GM18951 (cell line): ENCODE data around the gene ATAD5.
"Not testable (repeated sequence)": the region's sequence is repeated elsewhere in the genome, so short reads cannot be mapped to it uniquely, and the experiment has no call there.

Source experiments
- POLR2A ChIP-seq: IDR thresholded peaks from 4 replicates; pipeline ENCODE4 v1.6.1; 2011; ENCODE audit warnings: mild to moderate bottlenecking; ENCODE audit not compliant: insufficient read length, insufficient read depth; ENCODE audit errors: extremely low read depth
- in situ Hi-C: fragments of 300-500 bp; cut with MboI; formaldehyde crosslinking; loops from one replicate; pipeline ENCODE4 v1.12.0; 2022; ENCODE audit warnings: low sequenced_read_pairs, mixed read lengths, inconsistent platforms; ENCODE audit not compliant: unreplicated experiment

The ATAD5 gene

DNA sequence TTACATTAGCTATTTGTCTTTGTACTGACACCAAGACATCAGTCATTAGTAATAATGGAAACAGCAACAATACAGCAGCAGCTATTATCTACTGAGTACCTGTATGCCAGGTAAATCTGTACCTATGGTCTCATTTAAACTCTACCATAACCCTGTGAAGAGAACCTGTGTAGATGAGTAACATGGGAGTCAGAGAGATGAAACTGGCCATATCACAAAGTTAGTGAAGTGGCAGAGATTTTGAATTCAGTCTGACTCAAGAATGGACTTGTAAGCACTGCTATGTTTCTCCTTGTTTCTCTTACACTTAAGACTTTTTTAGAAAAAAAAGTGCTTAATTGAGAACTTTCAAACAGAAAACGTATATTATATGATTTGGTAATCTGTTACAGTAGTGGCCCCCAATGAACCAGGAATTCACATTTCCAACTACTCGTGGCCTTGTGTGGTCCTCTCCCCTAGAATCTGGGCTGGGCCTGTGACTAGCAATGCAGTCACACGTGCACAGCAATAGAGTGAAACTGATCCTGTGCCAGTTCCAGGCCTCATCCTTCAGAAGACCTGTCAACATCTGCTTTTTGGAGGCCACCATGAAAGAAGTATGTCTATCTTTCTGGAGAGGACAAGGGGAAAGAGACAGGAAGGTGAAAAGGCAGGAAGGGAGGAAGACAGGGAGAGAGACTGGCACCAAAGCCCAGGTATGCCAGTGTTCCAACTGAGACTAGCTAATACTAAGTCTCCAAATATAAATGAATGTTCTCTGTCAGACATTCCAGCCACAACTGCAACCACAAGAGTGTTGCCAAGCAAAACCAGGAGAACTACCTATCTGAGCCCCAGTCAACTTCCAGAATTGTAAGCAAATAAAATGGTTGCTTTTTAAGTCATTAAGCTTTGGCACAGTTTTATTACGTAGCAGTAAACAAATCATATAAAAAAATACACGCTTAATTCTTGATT lies 19.3 kb upstream of the ATAD5 start:
- in situ Hi-C loops: no loop called here
- no peak for TF ChIP-seq POLR2A

DNA sequence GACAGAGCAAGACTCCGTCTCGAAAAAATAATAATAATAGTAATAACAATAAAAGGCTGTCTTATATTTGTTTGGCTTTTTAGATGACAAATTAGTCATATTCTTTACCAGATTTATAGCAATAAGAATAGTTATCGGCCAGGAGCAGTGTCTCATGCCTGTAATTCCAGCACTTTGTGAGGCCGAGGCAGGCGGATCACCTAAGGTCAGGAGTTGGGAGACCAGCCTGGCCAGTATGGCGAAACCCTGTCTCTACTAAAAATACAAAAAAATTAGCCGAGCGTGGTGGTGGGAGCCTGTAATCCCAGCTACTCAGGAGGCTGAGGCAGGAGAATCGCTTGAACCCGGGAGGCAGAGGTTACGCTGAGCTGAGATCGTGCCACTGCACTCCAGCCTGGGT lies 17.5 kb upstream of the ATAD5 start:
- in situ Hi-C loops: not testable (repeated sequence)

GRCh38 chr17:30814860-30815259 lies 16.9 kb upstream of the ATAD5 start:
- in situ Hi-C loops: not testable (repeated sequence)

DNA sequence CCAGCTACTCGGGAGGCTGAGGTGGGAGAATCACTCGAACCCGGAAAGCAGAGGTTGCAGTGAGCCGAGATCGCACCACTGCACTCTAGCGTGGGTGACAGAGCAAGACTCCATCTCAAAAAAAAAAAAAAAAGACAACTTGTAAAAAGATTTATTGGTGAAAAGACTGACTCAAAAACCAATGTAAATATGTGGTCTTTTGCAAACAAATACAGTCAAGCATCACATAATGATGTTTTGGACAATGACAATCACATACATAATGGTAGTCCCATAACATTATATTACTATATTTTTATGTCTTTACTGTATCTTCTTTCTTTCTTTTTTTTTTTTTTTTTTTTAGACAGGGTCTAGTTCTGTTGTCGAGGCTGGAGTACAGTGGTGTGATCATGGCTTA lies 15.6 kb upstream of the ATAD5 start:
- in situ Hi-C loops: no loop called here
- no peak for TF ChIP-seq POLR2A

DNA sequence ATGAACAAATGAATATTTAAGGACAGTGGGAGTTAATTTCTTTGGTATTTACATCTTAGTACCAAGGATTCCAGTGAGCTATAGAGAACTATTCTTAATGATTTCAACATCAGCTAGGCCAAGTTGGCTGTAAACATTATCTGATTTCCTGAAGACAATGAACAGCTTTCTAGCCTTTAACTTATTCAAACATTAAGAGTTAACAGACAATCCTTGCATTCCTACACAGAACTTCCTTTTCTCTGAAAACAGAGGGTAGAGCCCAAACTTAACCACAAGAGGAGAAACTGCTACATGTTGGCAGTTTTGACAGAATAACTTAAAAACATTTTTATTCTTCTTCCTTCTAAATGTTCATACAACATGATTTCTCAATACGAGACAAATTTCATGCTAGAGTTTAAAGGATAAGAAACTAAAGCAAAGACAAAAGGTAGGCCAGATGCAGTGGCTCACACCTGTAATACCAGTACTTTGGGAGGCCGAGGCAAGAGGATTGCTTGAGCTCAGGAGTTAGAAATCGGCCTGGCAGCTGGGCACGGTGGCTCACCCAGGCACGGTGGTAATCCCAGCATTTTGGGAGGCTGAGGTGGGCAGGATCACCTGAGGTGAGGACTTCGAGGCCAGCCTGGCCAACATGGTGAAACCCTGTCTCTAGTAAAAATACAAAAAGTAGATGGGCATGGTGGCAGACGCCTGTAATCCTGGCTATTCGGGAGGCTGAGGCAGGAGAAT lies 11.6 kb upstream of the ATAD5 start:
- no peak for TF ChIP-seq POLR2A

GRCh38 chr17:30821871-30822723 lies 9.7 kb upstream of the ATAD5 start:
- no peak for TF ChIP-seq POLR2A
- in situ Hi-C loops: no loop called here

More for the DNA sequence above, 11.6 kb upstream of the ATAD5 start:
- in situ Hi-C loops: no loop called here

DNA sequence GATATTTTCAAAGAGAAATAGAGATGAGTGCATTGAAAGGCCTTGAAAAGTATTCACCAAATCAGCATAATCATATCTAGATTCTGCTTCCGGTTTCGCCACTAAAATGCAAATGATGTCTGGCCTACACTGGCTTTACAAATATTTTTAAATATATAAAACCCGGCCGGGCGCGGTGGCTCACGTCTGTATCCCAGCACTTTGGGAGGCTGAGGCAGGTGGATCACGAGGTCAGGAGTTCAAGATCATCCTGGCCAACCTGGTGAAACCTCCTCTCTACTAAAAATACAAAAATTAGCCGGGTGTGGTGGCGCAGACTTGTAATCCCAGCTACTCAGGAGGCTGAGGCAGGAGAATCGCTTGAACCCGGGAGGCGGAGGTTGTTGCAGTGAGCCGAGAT lies 8.8 kb upstream of the ATAD5 start:
- in situ Hi-C loops: not testable (repeated sequence)

- TF ChIP-seq POLR2A: no peak
- in situ Hi-C loops: no loop called here
These were observed 8.3 kb upstream of the ATAD5 start for GRCh38 chr17:30823421-30823820.

DNA sequence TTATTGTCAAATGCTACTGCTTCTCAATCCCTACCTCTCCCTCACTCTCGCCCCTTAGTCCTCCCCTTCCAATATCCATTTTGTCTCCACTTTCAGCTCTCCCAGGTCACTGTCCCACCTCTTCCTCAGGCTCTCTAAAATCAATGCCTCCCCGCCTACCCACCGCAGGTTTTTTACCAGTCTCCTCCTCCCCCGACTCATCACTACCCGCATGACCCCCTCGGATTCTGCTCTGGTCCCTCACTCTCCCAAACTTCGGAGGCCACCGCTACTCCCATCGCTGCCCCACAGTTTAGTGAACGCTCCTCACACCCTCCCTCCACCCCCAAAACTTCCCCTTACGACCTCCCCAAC lies 7.8 kb upstream of the ATAD5 start:
- TF ChIP-seq POLR2A: no peak
- in situ Hi-C loops: no loop called here

GRCh38 chr17:30824356-30825145 lies 7.2 kb upstream of the ATAD5 start, which contains the start of gene CRLF3:
CRLF3 (minus strand) TSS chr17:30824692; CDS start chr17:30824651, 41 bp downstream.
- in situ Hi-C loops: no loop called here
- peak; percentile 86 for TF ChIP-seq POLR2A

- in situ Hi-C loops: no loop called here
- TF ChIP-seq POLR2A: no peak
These were observed 4.7 kb upstream of the ATAD5 start for GRCh38 chr17:30827082-30827481.

DNA sequence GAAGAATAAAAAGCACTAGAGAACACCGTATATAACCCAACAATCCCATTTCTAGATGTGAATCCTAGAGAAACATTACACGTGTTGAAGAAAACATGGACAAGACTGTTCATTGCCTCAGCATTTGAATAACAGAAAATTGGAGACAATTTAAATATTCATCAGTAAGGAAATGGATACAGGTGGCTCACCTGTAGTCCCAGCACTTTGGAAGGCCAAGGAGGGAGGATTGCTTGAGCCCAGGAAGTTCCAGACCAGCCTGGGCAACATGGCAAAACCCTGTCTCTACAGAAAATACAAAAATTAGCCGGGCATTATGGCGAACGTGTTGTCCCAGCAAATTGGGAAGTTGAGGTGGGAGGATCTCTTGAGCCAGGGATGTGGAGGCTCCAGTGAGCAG lies 2.7 kb upstream of the ATAD5 start:
- in situ Hi-C loops: no loop called here
- no peak for TF ChIP-seq POLR2A

GRCh38 chr17:30831257-30831656 lies 509 bp upstream of the ATAD5 start:
- TF ChIP-seq POLR2A: no peak
- in situ Hi-C loops: no loop called here
